Measurements from ENCODE around the gene AKIRIN2. TPM values are rescaled to one million over a fixed set of nuclear protein-coding genes. Genes with fewer than 3 reads are reported as not detected.

Gene AKIRIN2
- total and polyA plus RNA-seq, 2 donors (not counting 3 experiments of a cell fraction or from before 2014, with no cell fraction given) = 19.0 to 46.4 TPM

DNA sequence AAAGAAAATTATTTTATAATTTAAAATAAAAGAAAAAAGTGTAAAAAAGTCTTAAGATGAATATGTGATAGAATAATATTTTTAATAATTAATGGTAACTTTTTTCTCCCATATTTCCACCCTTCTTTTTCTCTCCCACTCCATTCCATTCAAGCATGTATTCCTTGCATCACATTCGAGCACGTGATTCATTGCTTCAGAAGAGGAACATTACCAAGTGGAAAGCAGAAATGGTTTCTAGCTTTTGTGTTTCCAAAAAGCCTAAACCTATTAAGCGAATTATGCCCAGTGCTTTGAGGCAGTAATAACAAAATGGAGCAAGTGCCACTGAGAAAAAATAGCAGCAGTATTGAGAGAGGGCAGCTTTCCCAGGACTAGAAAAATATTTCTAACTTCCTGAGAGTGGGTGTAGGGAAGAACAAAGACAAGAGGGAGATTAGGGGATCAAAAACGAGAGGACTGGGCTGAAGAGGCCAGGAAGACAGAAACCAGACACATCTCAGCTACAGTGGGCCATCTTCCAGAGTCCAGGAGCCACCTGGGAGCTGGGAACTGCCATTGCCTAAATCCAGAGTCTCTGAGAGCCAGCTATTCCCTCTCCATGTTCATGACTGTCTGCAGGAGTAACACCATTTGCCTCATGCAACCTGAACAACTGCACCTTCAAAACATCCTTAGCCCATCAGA is 15.0 kb upstream of the AKIRIN2 start:
- Histone ChIP-seq H2AFZ (ENCODE audit: low read depth, low read length) (no peak overlapping the region), H3K4me2 (ENCODE audit: insufficient read depth, low read length) (no peak overlapping the region), H3K27me3 (ENCODE audit: control insufficient read depth in 2 of 2, insufficient read depth in 2 of 2, low read length in 2 of 2) (no peaks in the 10 kb centered on the region), H3K79me2 (ENCODE audit: control insufficient read depth, insufficient read depth, low read length) (no peaks in the 10 kb centered on the region), H3K27ac (ENCODE audit: insufficient read depth, low read depth, low read length) (no peak overlapping the region), H3K36me3 (ENCODE audit: control insufficient read depth in 2 of 2, extremely low read depth in 1 of 2, insufficient read depth in 2 of 2, low read length in 2 of 2) (no peaks in the 10 kb centered on the region), H3K4me1 (ENCODE audit: control insufficient read depth, extremely low read depth, insufficient read depth, low read length) (peaks cover 5% of the 10 kb centered on the region), H3K9ac (replicated peaks; ENCODE audit: extremely low read depth, insufficient read depth, low read length) (no peak overlapping the region), H4K20me1 (replicated peaks; ENCODE audit: control insufficient read depth, extremely low read depth, insufficient read depth, low read length) (no peaks in the 10 kb centered on the region), H3K9me1 (replicated peaks; ENCODE audit: control insufficient read depth, extremely low read depth, insufficient read depth, low read length) (no peaks in the 10 kb centered on the region), H3K4me3 (replicated peaks in 1 of 3; ENCODE audit: insufficient read depth in 1 of 3, low read depth in 1 of 3, low read length in 3 of 3) (no peak overlapping the region), H3K9me3 (replicated peaks; ENCODE audit: control insufficient read depth, insufficient read depth, low read length) (no peaks in the 10 kb centered on the region)
- TF ChIP-seq POLR2A (IDR thresholded peaks at IDR 0.05; ENCODE audit: low read depth, low read length) (no peak), GATA2 (IDR thresholded peaks at IDR 0.05; ENCODE audit: insufficient read depth, insufficient read length, low read depth, low read length) (no peak), FOS (IDR thresholded peaks at IDR 0.05; ENCODE audit: borderline replicate concordance, insufficient read depth, low read length) (no peak), JUN (IDR thresholded peaks at IDR 0.05; ENCODE audit: borderline replicate concordance, insufficient read depth, insufficient read length, low read depth) (no peak), EZH2 (IDR thresholded peaks at IDR 0.05; ENCODE audit: borderline replicate concordance, low read depth, low read length, severe bottlenecking) (no peak), MYC (IDR thresholded peaks at IDR 0.05; ENCODE audit: low read depth, low read length) (no peak), POLR2AphosphoS5 (IDR thresholded peaks at IDR 0.05; ENCODE audit: insufficient read depth, low read depth, low read length) (no peak)
- TF ChIP-seq, protein P1, sequence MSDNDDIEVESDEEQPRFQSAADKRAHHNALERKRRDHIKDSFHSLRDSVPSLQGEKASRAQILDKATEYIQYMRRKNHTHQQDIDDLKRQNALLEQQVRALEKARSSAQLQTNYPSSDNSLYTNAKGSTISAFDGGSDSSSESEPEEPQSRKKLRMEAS (IDR thresholded peaks at IDR 0.05; ENCODE audit: insufficient read depth, insufficient read length) = no peak
- TF ChIP-seq, protein P2, sequence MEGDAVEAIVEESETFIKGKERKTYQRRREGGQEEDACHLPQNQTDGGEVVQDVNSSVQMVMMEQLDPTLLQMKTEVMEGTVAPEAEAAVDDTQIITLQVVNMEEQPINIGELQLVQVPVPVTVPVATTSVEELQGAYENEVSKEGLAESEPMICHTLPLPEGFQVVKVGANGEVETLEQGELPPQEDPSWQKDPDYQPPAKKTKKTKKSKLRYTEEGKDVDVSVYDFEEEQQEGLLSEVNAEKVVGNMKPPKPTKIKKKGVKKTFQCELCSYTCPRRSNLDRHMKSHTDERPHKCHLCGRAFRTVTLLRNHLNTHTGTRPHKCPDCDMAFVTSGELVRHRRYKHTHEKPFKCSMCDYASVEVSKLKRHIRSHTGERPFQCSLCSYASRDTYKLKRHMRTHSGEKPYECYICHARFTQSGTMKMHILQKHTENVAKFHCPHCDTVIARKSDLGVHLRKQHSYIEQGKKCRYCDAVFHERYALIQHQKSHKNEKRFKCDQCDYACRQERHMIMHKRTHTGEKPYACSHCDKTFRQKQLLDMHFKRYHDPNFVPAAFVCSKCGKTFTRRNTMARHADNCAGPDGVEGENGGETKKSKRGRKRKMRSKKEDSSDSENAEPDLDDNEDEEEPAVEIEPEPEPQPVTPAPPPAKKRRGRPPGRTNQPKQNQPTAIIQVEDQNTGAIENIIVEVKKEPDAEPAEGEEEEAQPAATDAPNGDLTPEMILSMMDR (IDR thresholded peaks at IDR 0.05; ENCODE audit: extremely low read depth in 1 of 2, insufficient read depth in 1 of 2, low read depth in 1 of 2, low read length in 2 of 2) = no peak
- no peak for FAIRE-seq
- ChIA-PET POLR2A (no interaction called here), CTCF (no interaction called here)
- BruUV-seq (replicated peaks) = no TSS peak
- dilution Hi-C loops (cut with MboI; ENCODE audit: extremely low pct_ligation_motif_present, low sequenced_read_pairs) (no loop called here), intact Hi-C loops (cut with micrococcal nuclease) (no loop called here)
- DNase-seq (ENCODE audit: low read depth, low spot score) = no peak

Data from endothelial cell of umbilical vein (primary cell).